Naive thymus-derived CD8-positive, alpha-beta T cell (primary cell): Measurements from ENCODE around the gene UBE2E1. TPM values are rescaled to one million over a fixed set of nuclear protein-coding genes. Genes with fewer than 3 reads are reported as not detected.
"Not testable (repeated sequence)": the region's sequence is repeated elsewhere in the genome, so short reads cannot be mapped to it uniquely, and the experiment has no call there.

Experiments used
- ATAC-seq, 2 donors: fragments of 150-1000 bp; cut with Tn5 transposase in 1 of 2; sonication (Bioruptor Pico), chemical (Tn5 transposase) in 1 of 2; 1 replicate in 1 of 2; 2 replicates in 1 of 2; pipeline ENCODE4 v1.10.0; 2021; ENCODE audit warnings: mild to moderate bottlenecking in 2 of 2, moderate library complexity in 2 of 2
- POLR2A ChIA-PET: fragments of 350-600 bp; sonication (Branson Sonifier 250); formaldehyde crosslinking; loops from one replicate; lab custom pipeline; 2021; ENCODE audit warnings: antibody characterized with exemption; lab: Charles Lee
- DNase-seq, 10 donors: peaks; one replicate each; pipeline versions ENCODE4 v3.0.0 to v3.0.0-alpha.2; 2020 to 2022
- H3K27ac Mint-ChIP-seq, 10 donors: one replicate each; pipeline ENCODE4 v1.8.0; 2020 to 2022; ENCODE audit warnings: mild to moderate bottlenecking in 10 of 10, mixed read lengths in 10 of 10, moderate library complexity in 4 of 10, inconsistent platforms in 1 of 10
- H3K27me3 Mint-ChIP-seq, 5 donors: one replicate each; pipeline ENCODE4 v1.8.0; 2021 to 2022; ENCODE audit warnings: mixed read lengths in 5 of 5
- H3K36me3 Mint-ChIP-seq, 3 donors: one replicate each; pipeline ENCODE4 v1.8.0; 2020 to 2022; ENCODE audit warnings: mixed read lengths in 3 of 3, mild to moderate bottlenecking in 2 of 3, inconsistent platforms in 1 of 3
- H3K4me1 Mint-ChIP-seq, 4 donors: one replicate each; pipeline ENCODE4 v1.8.0; 2021 to 2022; ENCODE audit warnings: mixed read lengths in 4 of 4
- H3K4me3 Mint-ChIP-seq, 10 donors: one replicate each; pipeline ENCODE4 v1.8.0; 2020 to 2022; ENCODE audit warnings: mild to moderate bottlenecking in 10 of 10, mixed read lengths in 10 of 10, moderate library complexity in 6 of 10, inconsistent platforms in 1 of 10
- H3K9me3 Mint-ChIP-seq, 9 donors: one replicate each; pipeline ENCODE4 v1.8.0; 2020 to 2022; ENCODE audit warnings: mixed read lengths in 9 of 9, mild to moderate bottlenecking in 3 of 9, inconsistent platforms in 1 of 9, moderate library complexity in 1 of 9
- polyA plus RNA-seq, 3 donors: library from polyadenylated mRNA; unstranded; fragments of 300-500 nt; fragmentation: Illumina TruSeq; gene quantifications; one replicate each; pipeline ENCODE4 v1.2.3, GENCODE V29; 2021
- total RNA-seq, 8 experiments: library from RNA in 2 of 8; stranded (reverse) in 2 of 8; gene quantifications; one replicate each; pipeline ENCODE4 v1.2.3 and lab custom pipeline; 2021 to 2026

The UBE2E1 gene
- total and polyA plus RNA-seq, 5 experiments from 2014 or later = 5.6 to 65.6 (median 14.7) TPM

- POLR2A ChIA-PET = interaction anchor here (0.8 to 4.2 kb wide), 17 partner anchors 9 to 1865 kb away, joined by 3 to 105 read pairs (median 4); partner anchors contain the start of genes NGLY1 and NR1D2
- peak overlapping the region; percentile 95 to 99 (median 98) for H3K4me3 Mint-ChIP-seq
- not testable (repeated sequence) for ATAC-seq, DNase-seq, H3K9me3 Mint-ChIP-seq, H3K27me3 Mint-ChIP-seq
- peaks cover 30 to 61% (median 49%) of the 10 kb centered on the region in 4 donors for H3K4me1 Mint-ChIP-seq
- H3K36me3 Mint-ChIP-seq = peaks cover 9 to 56% (median 11%) of the 10 kb centered on the region in 3 donors
- peak overlapping the region; percentile 96 to 99 (median 98) for H3K27ac Mint-ChIP-seq
These were observed 112.0 kb downstream of the UBE2E1 start for GRCh38 chr3:23917679-23918303.

GRCh38 chr3:23918331-23918730 is 112.6 kb downstream of the UBE2E1 start:
- H3K27me3 Mint-ChIP-seq, DNase-seq, ATAC-seq, H3K9me3 Mint-ChIP-seq: not testable (repeated sequence)
- Mint-ChIP-seq H3K4me3 (peak overlapping the region; percentile 95 to 99 (median 98)), H3K27ac (peak overlapping the region; percentile 96 to 99 (median 98)), H3K36me3 (peaks cover 9 to 61% (median 11%) of the 10 kb centered on the region in 3 donors), H3K4me1 (peaks cover 30 to 61% (median 49%) of the 10 kb centered on the region in 4 donors)
- POLR2A ChIA-PET = interaction anchor here (0.8 to 4.2 kb wide), 4 partner anchors 9 to 72 kb away, joined by 3 to 105 read pairs (median 6); partner anchors contain the start of gene NR1D2

GRCh38 chr3:23919628-23920027 is 113.9 kb downstream of the UBE2E1 start:
- Mint-ChIP-seq H3K36me3 (peaks cover 9 to 66% (median 11%) of the 10 kb centered on the region in 3 donors), H3K4me1 (peaks cover 27 to 64% (median 46%) of the 10 kb centered on the region in 4 donors), H3K27ac (peak overlapping the region in 7 of 10 donors; percentile 2 to 96 (median 34)), H3K4me3 (peak overlapping the region in 9 of 10 donors; percentile 8 to 99 (median 22)), H3K27me3 (no peaks in the 10 kb centered on the region), H3K9me3 (no peaks in the 10 kb centered on the region)
- POLR2A ChIA-PET = interaction anchor here (0.7 kb wide), 1 partner anchor 25 kb away, joined by 3 read pairs; no protein-coding TSS in a partner anchor
- no peak for ATAC-seq
- no peak for DNase-seq

- POLR2A ChIA-PET = interaction anchor here (0.7 kb wide), 1 partner anchor 24 kb away, joined by 3 read pairs; no protein-coding TSS in a partner anchor
These were observed 114.4 kb downstream of the UBE2E1 start for GRCh38 chr3:23920151-23920655.

GRCh38 chr3:23921052-23921511 is 115.3 kb downstream of the UBE2E1 start:
- POLR2A ChIA-PET = interaction anchor here (1.1 kb wide), 1 partner anchor 23 kb away, joined by 3 read pairs; no protein-coding TSS in a partner anchor
- ATAC-seq = no peak
- no peaks in the 10 kb centered on the region for H3K9me3 Mint-ChIP-seq
- peaks cover 21 to 49% (median 32%) of the 10 kb centered on the region in 4 donors for H3K4me1 Mint-ChIP-seq
- H3K27ac Mint-ChIP-seq = peak overlapping the region in 9 of 10 donors; percentile 2 to 83 (median 72)
- no peaks in the 10 kb centered on the region for H3K27me3 Mint-ChIP-seq
- H3K36me3 Mint-ChIP-seq = peaks cover 9 to 66% (median 11%) of the 10 kb centered on the region in 3 donors
- DNase-seq = no peak
- H3K4me3 Mint-ChIP-seq = no peak overlapping the region

More at GRCh38 chr3:23920151-23920655, 114.4 kb downstream of the UBE2E1 start:
- Mint-ChIP-seq H3K27me3 (no peaks in the 10 kb centered on the region), H3K36me3 (peaks cover 9 to 66% (median 11%) of the 10 kb centered on the region in 3 donors), H3K9me3 (no peaks in the 10 kb centered on the region), H3K4me1 (peaks cover 27 to 58% (median 41%) of the 10 kb centered on the region in 4 donors), H3K27ac (peak overlapping the region; percentile 1 to 83 (median 49)), H3K4me3 (peak overlapping the region in 9 of 10 donors; percentile 8 to 99 (median 16))
- ATAC-seq = no peak
- no peak for DNase-seq

GRCh38 chr3:23923786-23924185 is 118.0 kb downstream of the UBE2E1 start:
- no peak for ATAC-seq
- H3K27ac Mint-ChIP-seq = peak overlapping the region in 3 of 10 donors; percentile 26 to 73 (median 51)
- POLR2A ChIA-PET = interaction anchor here (1.2 to 1.4 kb wide), 3 partner anchors 17 to 23 kb away, joined by 4 to 5 read pairs (median 4); no protein-coding TSS in a partner anchor
- H3K4me1 Mint-ChIP-seq = peaks cover 10 to 29% (median 17%) of the 10 kb centered on the region in 4 donors
- no peaks in the 10 kb centered on the region for H3K9me3 Mint-ChIP-seq
- H3K4me3 Mint-ChIP-seq = no peak overlapping the region
- H3K27me3 Mint-ChIP-seq = no peaks in the 10 kb centered on the region
- peaks cover 0 to 51% (median 5%) of the 10 kb centered on the region in 3 donors for H3K36me3 Mint-ChIP-seq
- no peak for DNase-seq

- H3K4me3 Mint-ChIP-seq = no peak overlapping the region
- H3K9me3 Mint-ChIP-seq = no peaks in the 10 kb centered on the region
- H3K36me3 Mint-ChIP-seq = peaks cover 0 to 26% (median 0%) of the 10 kb centered on the region in 3 donors
- peaks cover 0 to 8% (median 2%) of the 10 kb centered on the region in 4 donors for H3K4me1 Mint-ChIP-seq
- no peak for DNase-seq
- H3K27me3 Mint-ChIP-seq = no peaks in the 10 kb centered on the region
- H3K27ac Mint-ChIP-seq = peak overlapping the region in 3 of 10 donors; percentile 19 to 72 (median 55)
- no peak for ATAC-seq
- POLR2A ChIA-PET = interaction anchor here (3.5 kb wide), 1 partner anchor 9 kb away, joined by 24 read pairs; the partner anchor contains the start of genes NKIRAS1 and RPL15
These were observed 120.5 kb downstream of the UBE2E1 start for GRCh38 chr3:23926246-23926645.

GRCh38 chr3:23926736-23927135 is 121.0 kb downstream of the UBE2E1 start:
- peak overlapping the region in 2 of 10 donors; percentile 55 to 72 for H3K27ac Mint-ChIP-seq
- peaks cover 0 to 11% (median 4%) of the 10 kb centered on the region in 4 donors for H3K4me1 Mint-ChIP-seq
- no peak for ATAC-seq
- no peak overlapping the region for H3K4me3 Mint-ChIP-seq
- peaks cover 0 to 21% (median 0%) of the 10 kb centered on the region in 3 donors for H3K36me3 Mint-ChIP-seq
- peaks cover 0 to 2% (median 0%) of the 10 kb centered on the region in 5 donors for H3K27me3 Mint-ChIP-seq
- DNase-seq = no peak
- POLR2A ChIA-PET = interaction anchor here (0.8 to 3.5 kb wide), 3 partner anchors 9 to 12 kb away, joined by 3 to 24 read pairs (median 3); partner anchors contain the start of genes NKIRAS1 and RPL15
- no peaks in the 10 kb centered on the region for H3K9me3 Mint-ChIP-seq

GRCh38 chr3:23928524-23928923 is 122.8 kb downstream of the UBE2E1 start:
- ATAC-seq = no peak
- Mint-ChIP-seq H3K9me3 (no peaks in the 10 kb centered on the region), H3K36me3 (peaks cover 0 to 7% (median 0%) of the 10 kb centered on the region in 3 donors), H3K27ac (peak overlapping the region in 1 of 10 donors; percentile 19), H3K4me1 (peaks cover 0 to 16% (median 6%) of the 10 kb centered on the region in 4 donors), H3K4me3 (no peak overlapping the region), H3K27me3 (peaks cover 0 to 2% (median 0%) of the 10 kb centered on the region in 5 donors)
- POLR2A ChIA-PET = interaction anchor here (3.5 kb wide), 1 partner anchor 12 kb away, joined by 24 read pairs; the partner anchor contains the start of genes NKIRAS1 and RPL15
- no peak for DNase-seq

GRCh38 chr3:23931597-23931996 is 125.8 kb downstream of the UBE2E1 start:
- no peak for ATAC-seq
- no peak overlapping the region for H3K4me3 Mint-ChIP-seq
- H3K36me3 Mint-ChIP-seq = peaks cover 0 to 4% (median 0%) of the 10 kb centered on the region in 3 donors

GRCh38 chr3:23932571-23932970 is 126.8 kb downstream of the UBE2E1 start:
- Mint-ChIP-seq H3K27me3 (peaks cover 0 to 4% (median 0%) of the 10 kb centered on the region in 5 donors), H3K4me1 (peaks cover 0 to 11% (median 5%) of the 10 kb centered on the region in 4 donors), H3K4me3 (no peak overlapping the region), H3K36me3 (peaks cover 0 to 4% (median 0%) of the 10 kb centered on the region in 3 donors), H3K27ac (no peak overlapping the region), H3K9me3 (no peaks in the 10 kb centered on the region)
- POLR2A ChIA-PET = no interaction called here
- DNase-seq (no peak), ATAC-seq (no peak)

More at GRCh38 chr3:23931597-23931996, 125.8 kb downstream of the UBE2E1 start:
- Mint-ChIP-seq H3K4me1 (peaks cover 0 to 11% (median 5%) of the 10 kb centered on the region in 4 donors), H3K27me3 (peaks cover 0 to 4% (median 0%) of the 10 kb centered on the region in 5 donors), H3K27ac (peak overlapping the region in 2 of 10 donors; percentile 4 to 82), H3K9me3 (no peaks in the 10 kb centered on the region)
- no peak for DNase-seq
- POLR2A ChIA-PET = no interaction called here

GRCh38 chr3:23934253-23934652 is 128.5 kb downstream of the UBE2E1 start:
- Mint-ChIP-seq H3K27me3 (peaks cover 0 to 4% (median 0%) of the 10 kb centered on the region in 5 donors), H3K4me1 (peaks cover 0 to 11% (median 5%) of the 10 kb centered on the region in 4 donors), H3K27ac (no peak overlapping the region), H3K36me3 (peaks cover 0 to 10% (median 0%) of the 10 kb centered on the region in 3 donors), H3K4me3 (no peak overlapping the region), H3K9me3 (peaks cover 0 to 7% (median 0%) of the 10 kb centered on the region in 9 donors)
- POLR2A ChIA-PET = no interaction called here
- ATAC-seq (no peak), DNase-seq (no peak)
